ENCODE results near the gene NEUROD2.

NEUROD2 gene

GRCh38 chr17:39635614-39636176, 28.0 kb upstream of the NEUROD2 start:
- DNase-seq (ENCODE audit: low read depth in 2 of 2) = no peak

DNA sequence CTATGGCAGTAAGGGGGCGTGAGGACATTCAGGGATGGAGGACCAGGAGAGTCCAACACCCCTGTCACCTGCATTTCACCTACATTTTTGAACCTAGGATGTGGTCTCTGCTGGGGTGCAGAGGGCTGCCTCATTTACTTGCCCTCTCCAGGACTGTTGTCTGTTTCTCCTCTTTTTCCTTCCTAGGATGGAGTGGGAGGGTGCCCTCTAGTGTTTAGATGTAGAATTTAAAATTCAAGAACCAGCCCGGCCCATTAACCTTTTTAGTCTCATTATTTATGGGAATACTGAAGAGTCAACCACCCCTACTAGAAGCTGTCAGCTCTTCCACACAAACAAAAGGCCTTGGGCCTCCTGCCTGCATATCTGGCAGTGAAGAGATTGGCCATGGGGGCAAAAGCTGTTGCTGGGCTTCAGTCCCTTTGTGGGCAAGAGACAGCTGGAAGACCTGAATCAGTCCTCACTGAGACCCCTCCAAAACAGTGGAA, 26.7 kb upstream of the NEUROD2 start:
- DNase-seq (ENCODE audit: low read depth in 2 of 2) = no peak

- DNase-seq (ENCODE audit: low read depth in 2 of 2) = no peak
These were observed 26.0 kb upstream of the NEUROD2 start for GRCh38 chr17:39633570-39634183.

DNA sequence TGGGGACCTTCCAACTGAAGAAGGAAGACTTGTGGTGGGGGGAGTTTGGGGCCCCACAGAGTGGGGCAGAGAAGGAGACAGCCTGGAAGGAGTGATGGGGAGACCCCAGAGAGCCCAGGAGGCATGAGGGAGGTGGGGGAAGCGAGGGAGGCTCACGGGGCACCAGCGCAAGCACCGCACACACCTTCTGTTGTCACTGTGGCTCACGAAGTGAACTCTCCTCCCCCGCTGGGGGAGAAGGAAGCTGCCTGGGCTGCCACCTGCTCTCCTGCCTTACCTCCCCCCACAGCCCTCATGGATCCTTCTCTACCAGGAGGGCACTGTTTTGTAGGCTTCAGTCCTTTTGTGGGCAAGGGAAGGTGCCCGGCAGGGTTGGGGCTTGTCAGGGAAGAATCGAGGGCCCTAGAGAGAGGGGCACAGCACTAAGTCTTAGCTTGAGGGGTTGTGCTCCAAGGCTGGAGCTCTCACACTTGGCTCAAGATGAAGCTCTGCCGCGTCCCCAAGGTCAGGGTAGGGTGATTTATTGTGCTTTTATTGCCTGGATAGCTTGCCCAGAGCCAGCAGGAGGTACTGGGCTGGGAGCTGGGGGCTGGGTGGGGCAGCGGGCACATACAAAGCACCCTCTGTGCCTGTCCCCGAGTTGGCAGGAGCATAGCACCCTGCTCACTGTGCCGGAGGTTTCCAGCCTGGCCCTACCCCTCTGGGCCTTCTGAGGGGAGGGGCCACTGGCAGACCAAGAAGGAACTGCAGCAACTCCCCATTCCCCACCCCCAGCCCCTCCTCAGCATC, 24.6 kb upstream of the NEUROD2 start:
- no peak for DNase-seq (ENCODE audit: low read depth in 2 of 2)

GRCh38 chr17:39631403-39631802, 23.7 kb upstream of the NEUROD2 start:
- DNase-seq (ENCODE audit: low read depth in 2 of 2) = no peak

DNA sequence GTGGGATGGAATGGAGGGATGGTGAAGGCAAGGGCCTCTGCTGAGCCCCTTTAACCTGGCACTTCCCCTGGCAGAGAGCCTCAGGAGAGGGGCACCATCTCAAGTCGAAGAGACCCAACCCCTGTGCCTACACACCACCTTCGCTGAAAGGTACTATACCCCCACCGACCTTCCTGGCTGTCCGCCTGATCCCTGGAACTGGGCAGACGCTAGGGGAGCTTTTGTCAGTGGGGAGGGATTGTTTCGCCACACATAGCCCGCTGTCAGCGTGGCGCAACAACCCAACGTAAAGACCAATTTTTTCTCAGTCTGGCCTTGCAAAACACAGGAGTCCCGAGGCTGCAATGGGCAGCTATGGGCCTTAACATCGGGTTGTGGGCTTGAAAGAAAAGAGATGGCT, 22.2 kb upstream of the NEUROD2 start:
- DNase-seq (ENCODE audit: low read depth in 2 of 2) = no peak

GRCh38 chr17:39629494-39629880, 21.8 kb upstream of the NEUROD2 start:
- DNase-seq (ENCODE audit: low read depth in 2 of 2) = no peak

DNA sequence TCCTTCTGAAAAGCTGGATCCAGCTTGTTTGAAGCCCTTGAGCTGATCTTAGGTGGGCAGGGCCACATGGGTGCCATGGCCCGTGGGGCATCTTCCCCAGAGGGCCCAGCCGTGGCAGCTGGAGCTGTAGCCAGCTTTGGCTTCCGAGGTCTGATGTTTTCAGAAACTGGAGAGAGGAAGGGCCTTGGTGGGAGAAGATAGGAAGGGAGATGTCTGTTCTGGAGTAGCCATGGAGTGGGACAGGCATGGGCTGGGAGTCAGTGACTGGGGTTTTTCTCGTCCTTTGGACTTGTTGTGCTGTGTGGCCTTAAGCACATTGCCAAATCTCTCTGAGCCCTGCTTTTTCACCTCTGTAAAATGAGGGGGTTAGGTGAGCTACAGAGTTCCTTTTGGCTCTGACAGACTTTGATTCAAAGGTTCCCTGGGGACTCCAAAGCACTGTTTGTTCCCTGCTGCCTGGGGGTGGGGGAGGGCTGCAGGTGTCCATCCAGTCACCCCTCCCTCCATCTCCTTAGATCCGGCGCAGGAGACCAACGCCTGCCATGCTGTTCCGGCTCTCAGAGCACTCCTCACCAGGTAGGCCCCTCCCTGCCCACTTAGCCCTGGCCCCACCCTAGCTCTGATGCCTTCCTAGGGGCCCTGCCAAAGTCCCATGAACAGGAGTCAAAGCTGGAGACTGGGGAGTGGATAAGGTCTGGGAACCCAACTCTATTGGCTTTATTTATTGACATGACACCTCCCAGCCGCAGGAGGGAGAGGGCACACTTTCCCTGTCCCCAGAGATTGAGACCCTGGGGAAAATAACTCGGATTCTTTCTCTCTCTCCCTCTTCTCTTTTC, 21.2 kb upstream of the NEUROD2 start:
- no peak for DNase-seq (ENCODE audit: low read depth in 2 of 2)

DNA sequence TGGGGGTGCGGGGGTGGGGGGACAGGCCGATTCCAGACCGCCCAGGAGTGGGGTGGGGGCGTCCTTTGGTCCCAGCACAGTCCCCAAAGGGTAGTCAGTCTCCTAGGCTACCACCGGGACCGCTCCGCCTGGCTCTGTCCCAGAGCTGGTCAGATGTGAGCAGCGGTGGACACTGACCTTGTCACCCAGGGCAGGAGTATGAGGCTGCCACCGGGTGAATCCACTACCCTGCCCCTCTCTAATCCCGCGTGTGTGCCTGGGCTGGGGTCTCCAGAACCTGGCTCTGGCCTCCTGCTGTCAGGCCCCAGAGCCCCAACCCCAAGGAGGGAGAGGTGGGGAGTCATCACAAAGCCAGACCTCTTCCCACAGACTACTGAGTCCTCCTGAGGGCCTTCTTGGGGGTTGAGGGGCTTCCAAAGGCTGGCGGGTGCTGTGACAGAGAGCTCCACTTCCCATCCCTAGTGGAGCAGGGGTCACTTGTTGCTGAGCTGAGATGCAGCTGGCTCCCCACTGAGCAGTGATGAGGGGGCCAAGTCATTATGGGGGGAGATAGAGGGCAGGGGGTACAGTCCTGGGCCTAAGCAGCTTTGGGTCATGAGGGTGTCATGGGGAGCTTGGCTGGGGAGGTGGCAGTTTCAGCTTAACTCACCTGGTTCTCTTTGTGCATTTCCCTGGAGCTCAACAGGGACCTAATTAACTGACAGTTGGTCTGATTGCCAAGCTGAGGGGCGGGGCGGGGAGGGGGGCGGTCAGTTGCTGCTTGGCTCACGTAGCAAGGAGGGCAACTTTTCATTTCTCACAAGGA, 20.2 kb upstream of the NEUROD2 start:
- no peak for DNase-seq (ENCODE audit: low read depth in 2 of 2)

GRCh38 chr17:39627047-39627711, 19.5 kb upstream of the NEUROD2 start:
- no peak for DNase-seq (ENCODE audit: low read depth in 2 of 2)

GRCh38 chr17:39626171-39627046, 18.7 kb upstream of the NEUROD2 start, which contains the start of gene PPP1R1B:
Gene PPP1R1B (plus strand): TSS chr17:39626952. CDS start chr17:39627393, 441 bp downstream.
- DNase-seq (ENCODE audit: low read depth in 2 of 2) = no peak

- DNase-seq (ENCODE audit: low read depth in 2 of 2) = no peak
These were observed 17.6 kb upstream of the NEUROD2 start for GRCh38 chr17:39625198-39625785.

- no peak for DNase-seq (ENCODE audit: low read depth in 2 of 2)
These were observed 16.6 kb upstream of the NEUROD2 start for GRCh38 chr17:39624313-39624712.

DNA sequence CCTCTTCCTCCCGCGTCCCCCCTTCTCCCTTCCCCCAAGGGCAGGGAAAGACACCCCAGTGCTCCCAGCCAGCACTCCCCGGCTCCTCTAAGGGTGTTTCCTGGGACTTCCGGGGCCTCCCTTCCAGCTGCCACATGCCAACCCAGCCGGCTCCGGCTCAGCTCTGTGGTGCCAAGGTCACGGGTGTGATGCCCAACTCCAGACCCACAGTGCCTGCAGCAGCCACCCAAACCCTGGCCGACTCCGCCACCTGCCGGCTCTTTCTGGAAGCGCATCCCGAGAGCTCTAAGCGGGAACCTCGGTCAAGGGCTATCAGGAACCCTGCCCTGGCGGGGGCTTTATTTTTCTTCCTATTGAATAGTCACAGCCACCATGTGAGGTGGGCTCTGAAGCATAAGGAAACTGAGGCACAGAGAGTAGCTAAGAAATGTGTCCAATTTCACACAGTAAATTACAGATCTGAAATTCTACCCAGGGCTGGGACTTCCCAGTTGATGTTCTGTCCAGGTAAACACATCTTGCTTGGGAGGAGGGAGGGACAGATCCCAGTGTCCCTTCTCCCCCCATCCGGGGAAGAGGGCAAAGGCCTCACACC, 15.7 kb upstream of the NEUROD2 start:
- DNase-seq (ENCODE audit: low read depth in 2 of 2) = peak; percentile 64 to 79

- DNase-seq (ENCODE audit: low read depth in 2 of 2) = no peak
These were observed 14.8 kb upstream of the NEUROD2 start for GRCh38 chr17:39622380-39623006.

DNA sequence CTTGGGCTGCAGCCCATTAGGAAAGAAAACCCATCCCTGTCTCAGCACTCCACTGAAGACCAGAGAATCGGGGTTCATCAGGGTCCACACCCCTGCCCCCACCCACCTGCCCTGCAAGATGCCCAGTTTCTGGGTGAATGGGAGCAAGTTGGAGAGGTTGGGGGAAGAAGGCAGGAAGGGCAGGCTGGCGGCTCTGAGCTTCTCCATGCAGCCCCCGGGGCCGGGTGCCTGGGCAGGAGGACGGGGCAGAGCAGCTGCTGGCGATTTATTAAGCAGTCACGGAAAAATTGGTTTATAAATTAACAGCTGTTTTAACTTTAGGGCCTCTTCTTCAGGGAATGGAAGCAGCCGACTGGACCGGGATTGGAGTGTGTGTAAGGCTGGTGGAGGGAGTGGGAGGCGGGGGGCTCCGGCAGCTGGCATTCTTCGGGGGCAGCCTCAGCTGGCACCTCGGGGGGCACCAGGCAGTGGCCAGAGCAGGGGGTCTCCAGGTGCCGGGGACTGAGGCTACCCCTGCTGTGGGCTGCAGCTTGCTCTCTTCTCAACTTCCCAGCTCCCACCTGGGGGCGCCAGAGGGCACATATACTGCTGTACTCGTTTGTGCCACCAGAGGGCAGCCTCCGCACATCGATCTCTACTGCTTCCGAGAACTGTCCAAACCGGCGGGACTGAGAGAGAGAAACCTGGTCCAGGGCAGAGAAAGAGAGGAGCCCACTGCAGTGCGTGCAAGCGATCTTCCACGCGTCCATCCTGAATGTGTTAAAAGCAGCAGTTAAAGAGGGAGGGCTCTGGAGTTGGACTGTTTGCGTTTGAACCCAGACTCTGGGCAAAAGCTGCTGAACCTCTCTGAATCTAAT, 14.0 kb upstream of the NEUROD2 start:
- DNase-seq (ENCODE audit: low read depth in 2 of 2) = peak; percentile 70 to 83

- DNase-seq (ENCODE audit: low read depth in 2 of 2) = no peak
These were observed 12.0 kb upstream of the NEUROD2 start for GRCh38 chr17:39619786-39620101.
